ENCODE results near the gene PRR3.

The PRR3 gene

DNA sequence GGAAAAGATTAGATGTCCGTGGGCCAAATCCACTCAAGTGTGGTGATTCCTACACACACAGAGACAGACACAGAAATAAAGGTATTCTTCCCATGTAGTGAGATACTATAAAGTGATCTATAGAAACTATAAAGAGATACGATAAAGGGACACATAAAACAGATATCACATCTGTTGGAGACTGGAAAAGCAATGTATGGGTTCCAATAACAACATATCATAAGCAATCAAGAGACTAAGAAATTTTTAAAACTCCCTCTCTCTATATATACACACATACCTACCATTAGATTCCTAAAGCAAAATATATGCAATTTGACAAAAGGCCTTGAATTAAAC lies 54.7 kb downstream of the PRR3 start:
- no peak for DNase-seq (ENCODE audit: low read depth, low spot score)

DNA sequence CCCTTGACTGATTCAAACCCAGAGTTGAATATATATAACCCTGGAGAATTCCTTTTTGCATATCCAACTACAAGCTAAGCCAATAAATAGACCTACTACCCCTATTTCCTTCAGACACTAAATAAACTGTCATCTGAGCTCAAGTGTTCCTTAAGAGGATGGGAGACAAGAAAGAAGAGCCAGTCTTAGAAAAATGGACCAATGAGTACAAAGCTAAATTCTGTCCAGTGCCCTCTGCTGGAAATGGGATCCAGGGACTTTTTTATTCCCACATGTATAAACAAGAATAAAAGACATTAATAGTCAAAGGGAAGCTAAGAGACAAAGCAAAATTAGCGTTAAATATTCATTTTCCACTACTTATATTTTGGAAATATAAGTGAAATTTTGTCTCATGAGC lies 55.1 kb downstream of the PRR3 start:
- DNase-seq (ENCODE audit: low read depth, low spot score), result no peak

DNA sequence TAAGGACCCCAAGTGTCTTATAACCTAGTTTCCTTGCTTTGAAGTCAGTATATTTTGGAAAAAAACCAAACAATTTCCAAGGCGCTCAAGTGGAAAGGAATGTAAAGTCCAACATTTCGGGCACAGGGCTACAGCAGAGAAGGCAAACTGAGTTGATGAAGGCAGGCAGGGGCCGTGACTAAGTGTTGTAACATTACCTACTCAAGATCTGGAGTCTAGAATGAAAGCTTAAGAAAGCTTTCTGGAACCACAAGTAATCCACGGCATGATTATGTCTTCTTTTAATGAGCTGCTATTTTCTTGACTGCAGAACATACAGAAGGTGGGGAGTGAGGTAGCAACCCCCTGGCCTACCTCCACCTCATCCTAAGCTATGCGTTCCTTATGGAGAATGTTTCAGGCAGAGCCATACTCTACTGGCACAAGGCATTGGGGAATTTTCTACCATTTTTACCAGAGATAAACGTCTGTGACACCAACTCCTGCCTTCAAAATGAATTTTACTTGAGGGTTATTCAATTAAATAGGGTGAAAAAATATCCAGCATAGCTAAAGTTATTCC lies 55.7 kb downstream of the PRR3 start:
- no peak for DNase-seq (ENCODE audit: low read depth, low spot score)

Data from ELF-1 (cell line).